GM19372 (cell line): ENCODE data around the gene NFATC3.

Source experiments
- ATAC-seq: cut with Tn5 transposase; IDR thresholded peaks from one replicate; pipeline ENCODE4 v1.9.1; 2021; ENCODE audit warnings: mild to moderate bottlenecking, low read depth, moderate library complexity; ENCODE audit not compliant: unreplicated experiment

Gene NFATC3

GRCh38 chr16:68179855-68180254 lies 94.7 kb downstream of the NFATC3 start:
- ATAC-seq = no peak

- ATAC-seq = no peak
Observed at GRCh38 chr16:68183046-68183445, 97.9 kb downstream of the NFATC3 start.

- no peak for ATAC-seq
Observed at GRCh38 chr16:68186877-68187276, 101.7 kb downstream of the NFATC3 start.

GRCh38 chr16:68187505-68187904 lies 102.3 kb downstream of the NFATC3 start:
- ATAC-seq = no peak

GRCh38 chr16:68188170-68188569 lies 103.0 kb downstream of the NFATC3 start:
- ATAC-seq = no peak

GRCh38 chr16:68190081-68190480 lies 104.9 kb downstream of the NFATC3 start:
- no peak for ATAC-seq

- ATAC-seq = no peak
Observed at GRCh38 chr16:68190736-68191510, 105.8 kb downstream of the NFATC3 start.

- no peak for ATAC-seq
Observed at GRCh38 chr16:68194251-68194650, 109.1 kb downstream of the NFATC3 start.

GRCh38 chr16:68197250-68197649 lies 112.1 kb downstream of the NFATC3 start:
- ATAC-seq = no peak

- no peak for ATAC-seq
Observed at GRCh38 chr16:68200088-68200783, 115.1 kb downstream of the NFATC3 start.

- no peak for ATAC-seq
Observed at GRCh38 chr16:68202091-68202519, 116.9 kb downstream of the NFATC3 start.

GRCh38 chr16:68206245-68206644 lies 121.1 kb downstream of the NFATC3 start:
- ATAC-seq = no peak

GRCh38 chr16:68214726-68215125 lies 129.6 kb downstream of the NFATC3 start:
- no peak for ATAC-seq

GRCh38 chr16:68215302-68215701 lies 130.1 kb downstream of the NFATC3 start:
- no peak for ATAC-seq

GRCh38 chr16:68216240-68216639 lies 131.1 kb downstream of the NFATC3 start:
- no peak for ATAC-seq

GRCh38 chr16:68217506-68217905 lies 132.3 kb downstream of the NFATC3 start:
- ATAC-seq = no peak

- no peak for ATAC-seq
Observed at GRCh38 chr16:68219725-68220351, 134.7 kb downstream of the NFATC3 start.

- ATAC-seq = no peak
Observed at GRCh38 chr16:68223072-68223471, 137.9 kb downstream of the NFATC3 start.

GRCh38 chr16:68226116-68226515 lies 140.9 kb downstream of the NFATC3 start:
- ATAC-seq = no peak

GRCh38 chr16:68227183-68227793 lies 142.1 kb downstream of the NFATC3 start:
- no peak for ATAC-seq
